HG02642 (cell line): ENCODE results near the gene VEZT.

Experiments used
- ATAC-seq: cut with Tn5 transposase; IDR thresholded peaks from one replicate; pipeline ENCODE4 v1.9.1; 2021; ENCODE audit warnings: mild to moderate bottlenecking; ENCODE audit not compliant: unreplicated experiment, poor library complexity

Gene VEZT

DNA sequence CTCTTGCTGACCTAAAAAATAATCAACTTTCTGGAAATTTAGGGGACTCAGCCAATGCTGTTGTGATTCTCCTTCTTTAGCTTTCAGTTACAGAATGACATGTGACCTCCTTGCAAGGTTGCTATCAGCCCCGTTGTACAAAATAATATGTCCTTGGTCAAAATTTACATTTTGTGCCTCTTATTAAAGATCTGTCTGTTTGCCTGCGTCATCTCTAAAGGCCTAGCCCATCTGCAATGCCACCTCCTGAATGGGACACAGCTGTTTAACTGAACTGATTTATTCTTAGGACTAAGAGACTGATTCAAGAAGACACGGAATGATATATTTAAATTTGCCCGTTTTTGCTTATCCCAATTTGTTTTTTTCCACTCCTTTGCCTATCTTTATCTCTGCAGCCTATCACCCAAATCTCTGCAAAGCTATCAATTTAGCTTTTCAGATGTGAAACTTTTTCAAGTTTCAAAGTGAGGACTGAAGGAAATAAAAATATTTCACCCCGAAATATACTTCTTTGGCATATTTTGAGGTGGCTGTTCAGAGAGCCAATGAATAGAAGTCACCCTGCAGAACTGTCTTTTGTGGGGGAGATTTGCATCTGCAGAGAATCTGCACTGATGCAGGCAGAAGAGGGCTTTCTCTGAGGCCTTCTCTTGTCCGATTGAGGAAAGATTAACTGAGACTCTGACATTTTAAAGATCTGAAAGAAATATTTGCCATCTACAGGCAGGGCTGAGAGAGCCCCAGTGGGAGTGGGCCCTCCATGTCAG lies 126.0 kb downstream of the VEZT start:
- ATAC-seq = no peak

DNA sequence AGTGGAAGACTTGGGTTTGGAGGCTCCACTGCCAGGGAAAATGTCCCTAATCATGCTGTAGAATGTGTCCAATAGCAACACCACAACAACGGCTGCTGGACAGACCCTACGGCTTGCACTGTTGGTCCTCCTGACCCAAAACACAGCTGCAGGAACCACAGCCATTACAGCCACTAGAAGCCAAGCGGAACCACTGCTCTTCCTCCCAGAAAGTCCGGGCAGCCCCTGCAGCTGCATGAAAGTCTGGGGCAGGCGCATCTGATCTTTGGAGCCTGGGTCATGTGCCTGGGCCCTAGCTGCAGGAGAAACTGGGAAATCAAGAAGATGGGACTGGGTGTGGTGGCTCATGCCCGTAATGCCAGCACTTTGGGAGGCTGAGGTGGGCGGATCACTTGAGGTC lies 131.7 kb downstream of the VEZT start:
- ATAC-seq = no peak

DNA sequence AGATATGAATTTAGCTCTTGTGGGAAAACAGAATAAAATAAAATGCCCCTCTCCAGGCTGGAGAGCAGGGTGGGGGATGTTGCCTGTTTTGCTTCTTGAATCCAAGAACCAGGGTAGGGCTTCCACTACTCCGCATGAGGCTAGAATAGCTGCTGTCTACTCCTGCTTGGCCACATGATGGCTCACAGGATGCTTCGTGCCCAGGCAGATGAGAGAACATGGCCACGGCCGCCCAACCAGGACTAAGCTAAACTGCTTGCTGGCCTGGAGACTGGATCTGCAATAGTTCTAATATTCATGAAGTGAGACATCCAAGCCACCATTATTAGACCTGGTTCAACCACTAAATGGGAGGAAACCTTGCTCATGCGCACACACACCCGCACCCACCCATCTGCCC lies 134.1 kb downstream of the VEZT start:
- ATAC-seq = no peak
